ENCODE results near the gene VIT.

DNA sequence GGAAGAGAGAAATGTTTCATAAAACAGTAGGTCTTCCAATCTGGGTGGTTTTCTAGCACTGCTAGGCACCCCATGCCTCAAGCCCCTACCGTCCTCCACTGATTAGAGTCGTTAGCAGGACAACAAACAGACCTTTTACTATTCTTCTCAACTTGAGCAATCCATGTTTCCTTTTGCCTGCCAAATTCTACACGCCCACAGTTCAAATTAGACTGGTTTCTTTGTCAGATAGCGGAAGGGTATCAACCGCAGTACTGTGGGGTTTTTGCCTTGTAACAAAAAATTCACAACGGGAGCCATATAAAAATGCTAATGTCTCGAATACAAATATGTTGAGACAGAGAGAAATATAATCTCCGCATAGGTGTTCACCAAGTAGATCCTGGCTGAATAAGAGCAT, 59.9 kb downstream of the VIT start:
- TF ChIP-seq, protein P1, sequence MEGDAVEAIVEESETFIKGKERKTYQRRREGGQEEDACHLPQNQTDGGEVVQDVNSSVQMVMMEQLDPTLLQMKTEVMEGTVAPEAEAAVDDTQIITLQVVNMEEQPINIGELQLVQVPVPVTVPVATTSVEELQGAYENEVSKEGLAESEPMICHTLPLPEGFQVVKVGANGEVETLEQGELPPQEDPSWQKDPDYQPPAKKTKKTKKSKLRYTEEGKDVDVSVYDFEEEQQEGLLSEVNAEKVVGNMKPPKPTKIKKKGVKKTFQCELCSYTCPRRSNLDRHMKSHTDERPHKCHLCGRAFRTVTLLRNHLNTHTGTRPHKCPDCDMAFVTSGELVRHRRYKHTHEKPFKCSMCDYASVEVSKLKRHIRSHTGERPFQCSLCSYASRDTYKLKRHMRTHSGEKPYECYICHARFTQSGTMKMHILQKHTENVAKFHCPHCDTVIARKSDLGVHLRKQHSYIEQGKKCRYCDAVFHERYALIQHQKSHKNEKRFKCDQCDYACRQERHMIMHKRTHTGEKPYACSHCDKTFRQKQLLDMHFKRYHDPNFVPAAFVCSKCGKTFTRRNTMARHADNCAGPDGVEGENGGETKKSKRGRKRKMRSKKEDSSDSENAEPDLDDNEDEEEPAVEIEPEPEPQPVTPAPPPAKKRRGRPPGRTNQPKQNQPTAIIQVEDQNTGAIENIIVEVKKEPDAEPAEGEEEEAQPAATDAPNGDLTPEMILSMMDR (IDR thresholded peaks at IDR 0.05; ENCODE audit: insufficient read depth, low read length, poor library complexity, severe bottlenecking) = no peak
- no peak for TF ChIP-seq EZH2phosphoT487 (conservative IDR thresholded peaks at IDR 0.05; ENCODE audit: low read length)

Measured in SU-DHL-6 (cell line).